BLaER1 (cell line): ENCODE measurements around the gene PTPRH.

ENCODE experiments used
- H3K27ac ChIP-seq: shearing (Covaris generic); formaldehyde crosslinking; 2 replicates; pipeline ENCODE4 v1.8.1; 2022
- H3K27me3 ChIP-seq: shearing (Covaris generic); formaldehyde crosslinking; 2 replicates; pipeline ENCODE4 v1.8.1; 2022
- H3K36me3 ChIP-seq: shearing (Covaris generic); formaldehyde crosslinking; 2 replicates; pipeline ENCODE4 v1.8.1; 2022
- H3K4me1 ChIP-seq: shearing (Covaris generic); formaldehyde crosslinking; 2 replicates; pipeline ENCODE4 v1.8.1; 2022
- H3K4me2 ChIP-seq: shearing (Covaris generic); formaldehyde crosslinking; 2 replicates; pipeline ENCODE4 v1.8.1; 2022
- H3K4me3 ChIP-seq: shearing (Covaris generic); formaldehyde crosslinking; 2 replicates; pipeline ENCODE4 v1.8.1; 2022
- H3K9ac ChIP-seq: shearing (Covaris generic); formaldehyde crosslinking; 2 replicates; pipeline ENCODE4 v1.8.1; 2022
- H3K9me3 ChIP-seq: shearing (Covaris generic); formaldehyde crosslinking; 2 replicates; pipeline ENCODE4 v1.8.1; 2022
- H4K20me1 ChIP-seq: shearing (Covaris generic); formaldehyde crosslinking; 2 replicates; pipeline ENCODE4 v1.8.1; 2022
- Cebpa-rat ChIP-seq: shearing (Covaris generic); IDR thresholded peaks from 2 replicates; pipeline ENCODE4 v1.8.1; 2022

Gene PTPRH

DNA sequence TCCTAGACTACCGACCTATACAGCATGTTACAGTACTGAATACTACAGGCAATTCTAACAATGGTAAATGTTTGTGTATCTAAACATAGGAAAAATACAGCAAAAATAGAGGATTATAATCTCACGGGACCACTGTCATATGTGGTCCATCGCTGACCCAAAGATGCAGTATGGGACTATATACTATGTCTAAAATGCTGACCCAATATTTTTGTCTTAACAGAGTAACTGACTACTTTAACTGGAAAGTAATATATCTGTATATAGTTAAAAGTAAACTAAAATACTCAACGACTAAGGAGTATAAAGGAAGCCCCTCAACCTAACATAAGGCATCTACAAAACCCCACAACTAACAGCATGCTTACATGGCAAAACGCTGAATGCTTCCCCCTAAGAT is 23.7 kb upstream of the PTPRH start:
- Histone ChIP-seq H3K4me2 (no peak overlapping the region), H3K9ac (no peak overlapping the region), H3K4me1 (no peaks in the 10 kb centered on the region), H4K20me1 (peaks cover 99% of the 10 kb centered on the region), H3K36me3 (peaks cover 99% of the 10 kb centered on the region), H3K4me3 (no peak overlapping the region), H3K9me3 (no peaks in the 10 kb centered on the region), H3K27ac (no peak overlapping the region), H3K27me3 (no peaks in the 10 kb centered on the region)
- no peak for TF ChIP-seq Cebpa-rat

DNA sequence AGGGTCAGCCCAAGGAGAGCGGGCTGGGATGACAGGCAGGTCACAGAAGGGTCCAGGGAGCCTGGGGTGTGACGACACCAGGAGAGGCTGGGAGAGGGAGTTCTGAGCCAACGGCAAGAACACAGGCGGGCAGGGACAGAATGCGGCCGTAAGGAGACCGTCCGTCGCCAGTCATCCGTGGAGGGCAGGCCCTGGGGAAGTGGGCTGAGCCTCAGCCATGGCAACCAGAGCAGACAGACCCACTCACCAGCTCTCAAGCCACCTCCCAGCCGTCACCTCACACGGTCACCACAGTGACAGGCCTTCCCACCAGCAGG is 22.9 kb upstream of the PTPRH start:
- H3K4me1 ChIP-seq, result no peaks in the 10 kb centered on the region
- peaks cover 99% of the 10 kb centered on the region for H4K20me1 ChIP-seq
- H3K27me3 ChIP-seq, result no peaks in the 10 kb centered on the region
- no peak overlapping the region for H3K4me3 ChIP-seq
- no peaks in the 10 kb centered on the region for H3K9me3 ChIP-seq
- no peak overlapping the region for H3K4me2 ChIP-seq
- peaks cover 99% of the 10 kb centered on the region for H3K36me3 ChIP-seq
- H3K9ac ChIP-seq, result no peak overlapping the region
- H3K27ac ChIP-seq, result no peak overlapping the region
- no peak for TF ChIP-seq Cebpa-rat

DNA sequence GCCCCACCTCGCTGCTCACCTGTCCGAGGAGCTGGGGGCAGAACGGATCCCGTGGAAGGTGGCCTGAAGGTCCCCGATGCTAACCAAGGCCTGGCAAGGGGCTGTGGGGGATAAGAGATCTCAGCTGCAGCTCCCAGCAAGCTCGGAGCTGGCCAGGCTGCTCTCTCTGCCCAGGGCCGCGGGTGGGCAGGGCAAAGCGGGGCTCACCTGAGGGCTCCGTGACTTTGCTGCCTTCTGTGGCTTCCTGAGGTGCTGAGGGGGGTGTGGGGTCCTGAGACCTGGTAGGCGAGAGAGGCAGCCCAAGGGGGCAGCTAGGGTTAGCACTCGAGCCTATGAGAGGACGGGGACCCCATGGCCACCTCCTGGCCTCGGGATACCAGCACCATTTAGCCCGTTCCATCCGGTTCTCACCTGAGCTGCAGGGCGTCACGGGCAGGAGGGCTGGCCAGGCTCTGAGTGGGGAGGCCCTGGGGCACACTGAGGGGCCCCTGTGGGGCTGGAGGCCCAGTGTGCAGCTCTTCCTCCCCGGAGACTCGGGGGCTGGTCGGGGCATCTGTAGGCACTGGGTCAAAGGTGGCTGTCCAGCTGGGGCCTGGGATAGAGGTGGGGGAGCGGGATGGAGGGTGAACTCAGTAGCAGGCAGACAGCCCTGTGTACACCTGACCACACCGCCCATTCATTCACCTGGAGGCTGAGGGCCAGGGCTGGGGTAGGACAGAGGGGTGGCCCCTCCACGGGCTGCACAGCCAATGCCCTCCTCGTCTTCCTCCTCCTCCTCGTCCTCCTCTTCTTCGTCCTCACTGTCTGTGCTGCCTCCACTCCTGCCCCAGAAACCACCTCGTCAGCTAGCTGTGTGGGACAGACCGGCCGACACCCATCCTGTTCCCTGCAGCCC is 22.3 kb upstream of the PTPRH start:
- H3K4me2 ChIP-seq, result no peak overlapping the region
- peaks cover 99% of the 10 kb centered on the region for H3K36me3 ChIP-seq
- H3K27me3 ChIP-seq, result no peaks in the 10 kb centered on the region
- no peaks in the 10 kb centered on the region for H3K4me1 ChIP-seq
- H3K4me3 ChIP-seq, result no peak overlapping the region
- no peaks in the 10 kb centered on the region for H3K9me3 ChIP-seq
- no peak for TF ChIP-seq Cebpa-rat
- no peak overlapping the region for H3K27ac ChIP-seq
- no peak overlapping the region for H3K9ac ChIP-seq
- peaks cover 99% of the 10 kb centered on the region for H4K20me1 ChIP-seq

DNA sequence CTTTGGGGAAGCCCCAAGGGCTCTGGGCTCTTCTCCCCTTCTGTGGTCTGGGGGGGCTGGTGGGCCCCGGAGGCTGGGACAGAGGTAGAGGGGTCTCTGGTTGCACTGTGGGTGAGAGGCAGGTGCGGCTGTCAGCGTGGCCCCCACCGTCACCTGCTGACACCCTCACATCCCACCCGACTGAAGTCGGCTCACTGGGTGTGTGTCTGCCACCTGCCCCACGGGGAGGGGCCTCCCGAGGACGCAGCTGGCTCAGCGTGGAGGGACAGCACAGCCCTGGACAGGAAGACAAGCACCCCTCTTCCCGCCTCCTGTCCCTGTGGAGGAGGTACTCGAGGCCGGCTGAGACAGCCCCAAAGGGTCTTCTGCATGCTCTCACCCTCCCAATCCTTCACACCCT is 21.5 kb upstream of the PTPRH start:
- no peaks in the 10 kb centered on the region for H3K4me1 ChIP-seq
- H3K27ac ChIP-seq, result no peak overlapping the region
- TF ChIP-seq Cebpa-rat, result no peak
- H3K4me2 ChIP-seq, result no peak overlapping the region
- H3K27me3 ChIP-seq, result no peaks in the 10 kb centered on the region
- H3K9me3 ChIP-seq, result no peaks in the 10 kb centered on the region
- H3K36me3 ChIP-seq, result peaks cover 99% of the 10 kb centered on the region
- no peak overlapping the region for H3K9ac ChIP-seq
- no peak overlapping the region for H3K4me3 ChIP-seq
- H4K20me1 ChIP-seq, result peaks cover 99% of the 10 kb centered on the region

DNA sequence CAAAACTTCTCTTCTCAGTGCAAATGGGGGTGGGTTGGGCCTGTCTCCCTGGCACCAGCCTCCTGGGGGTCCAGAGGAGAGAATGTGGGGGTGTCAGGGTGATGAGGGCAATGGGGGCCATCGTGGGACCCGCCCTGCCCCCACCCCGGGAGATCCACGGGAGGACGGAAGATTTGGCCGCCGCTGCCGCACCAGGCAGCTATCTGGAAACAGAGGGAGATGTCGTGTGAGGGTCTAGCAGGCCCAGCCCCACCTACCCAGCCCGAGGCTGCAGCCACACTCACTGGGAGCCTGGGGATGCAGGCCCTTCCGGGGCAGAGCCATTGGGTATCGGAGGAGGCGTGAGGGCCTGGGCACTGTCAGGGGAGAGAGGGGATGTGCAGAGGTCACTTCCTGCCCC is 21.0 kb upstream of the PTPRH start:
- no peak overlapping the region for H3K27ac ChIP-seq
- TF ChIP-seq Cebpa-rat, result no peak
- no peaks in the 10 kb centered on the region for H3K27me3 ChIP-seq
- no peaks in the 10 kb centered on the region for H3K9me3 ChIP-seq
- no peak overlapping the region for H3K4me3 ChIP-seq
- H3K9ac ChIP-seq, result no peak overlapping the region
- H3K36me3 ChIP-seq, result peaks cover 99% of the 10 kb centered on the region
- peaks cover 99% of the 10 kb centered on the region for H4K20me1 ChIP-seq
- no peaks in the 10 kb centered on the region for H3K4me1 ChIP-seq
- no peak overlapping the region for H3K4me2 ChIP-seq

DNA sequence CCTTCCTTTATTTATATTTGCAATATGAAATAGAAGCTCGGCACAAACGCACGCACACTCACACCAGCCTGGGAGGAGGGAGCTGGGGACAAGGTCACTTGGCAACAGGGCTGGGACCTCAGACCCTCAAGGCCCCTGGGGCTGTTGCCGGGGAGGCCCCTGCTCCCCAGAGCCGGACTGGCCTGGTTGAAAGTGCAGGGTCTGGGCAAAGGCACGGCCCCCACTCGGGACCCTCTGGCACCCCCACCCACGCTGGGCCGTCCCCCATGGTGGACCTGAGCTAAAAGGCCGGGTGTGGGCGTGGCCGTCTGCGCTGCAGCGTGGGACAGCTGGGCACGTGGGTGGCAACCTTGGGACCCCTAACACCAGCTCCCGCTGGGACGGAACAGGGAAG is 20.5 kb upstream of the PTPRH start:
- H3K4me3 ChIP-seq, result no peak overlapping the region
- no peak overlapping the region for H3K4me2 ChIP-seq
- peaks cover 96% of the 10 kb centered on the region for H4K20me1 ChIP-seq
- no peak overlapping the region for H3K9ac ChIP-seq
- H3K9me3 ChIP-seq, result no peaks in the 10 kb centered on the region
- H3K4me1 ChIP-seq, result no peaks in the 10 kb centered on the region
- H3K27ac ChIP-seq, result no peak overlapping the region
- no peak for TF ChIP-seq Cebpa-rat
- peaks cover 96% of the 10 kb centered on the region for H3K36me3 ChIP-seq
- H3K27me3 ChIP-seq, result no peaks in the 10 kb centered on the region

DNA sequence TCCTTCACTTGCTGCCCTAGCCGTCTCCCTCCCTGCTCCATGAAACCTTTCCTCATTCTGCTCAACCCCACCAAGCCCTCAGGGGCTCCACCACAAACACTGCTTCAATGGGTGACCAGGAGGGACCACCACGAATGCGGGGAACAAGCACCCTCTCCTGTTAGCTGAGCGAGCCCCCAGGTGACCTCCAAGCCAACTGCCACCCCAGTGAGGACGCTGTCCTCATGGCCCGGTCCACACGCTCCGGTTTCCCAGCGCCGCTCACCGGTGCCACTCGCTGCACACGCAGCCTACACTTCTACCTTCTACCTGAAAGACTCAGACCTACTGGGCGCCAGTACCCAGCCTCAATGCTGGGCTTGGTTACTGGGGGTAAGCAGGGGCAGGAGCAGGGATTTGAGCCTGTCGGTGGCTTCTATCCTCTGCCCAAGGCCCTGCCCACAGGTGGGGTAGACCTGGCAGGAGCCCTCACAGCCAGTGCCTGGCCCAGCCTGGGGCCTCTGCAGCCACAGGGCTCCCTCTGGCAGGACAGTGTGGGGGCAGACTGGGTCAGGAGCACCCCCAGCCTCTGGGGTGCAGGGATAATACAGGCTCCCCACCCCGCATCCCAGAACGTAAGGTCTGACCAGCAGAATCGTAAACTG is 20.0 kb upstream of the PTPRH start:
- H3K4me2 ChIP-seq, result no peak overlapping the region
- H3K27me3 ChIP-seq, result no peaks in the 10 kb centered on the region
- no peak for TF ChIP-seq Cebpa-rat
- H3K9ac ChIP-seq, result no peak overlapping the region
- H3K9me3 ChIP-seq, result no peaks in the 10 kb centered on the region
- no peak overlapping the region for H3K4me3 ChIP-seq
- H3K27ac ChIP-seq, result no peak overlapping the region
- H3K36me3 ChIP-seq, result peaks cover 94% of the 10 kb centered on the region
- no peaks in the 10 kb centered on the region for H3K4me1 ChIP-seq
- peaks cover 95% of the 10 kb centered on the region for H4K20me1 ChIP-seq

DNA sequence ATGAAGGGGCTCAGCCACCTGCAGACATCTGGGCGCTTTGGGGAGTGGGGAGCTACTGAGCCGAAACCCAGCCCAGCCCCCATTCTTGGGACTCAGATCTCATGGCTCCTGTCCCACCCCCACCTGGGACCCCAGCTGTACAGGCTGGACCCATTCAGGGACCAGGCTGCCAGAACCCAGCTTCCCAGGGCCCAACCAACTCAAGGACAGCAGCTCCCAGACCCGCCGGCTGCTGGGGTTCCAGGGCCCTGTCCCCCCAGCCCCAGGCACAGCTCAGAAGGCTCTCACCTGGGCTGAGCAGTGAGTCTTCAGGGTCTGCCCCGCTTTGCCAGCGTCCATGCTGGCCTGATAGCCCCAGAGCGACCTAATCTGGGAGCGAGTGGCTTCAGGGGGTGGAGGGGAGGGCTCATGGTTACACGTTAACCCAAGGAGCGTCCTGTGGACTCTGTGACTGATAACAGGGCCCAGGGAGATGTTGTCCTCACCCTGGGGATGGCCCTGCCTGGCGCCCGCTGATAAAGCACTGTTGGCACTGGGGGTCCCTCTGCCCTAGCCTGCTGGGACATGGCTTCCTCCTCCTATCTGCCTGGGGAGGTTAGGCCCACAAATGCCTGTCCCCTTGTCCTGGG is 19.2 kb upstream of the PTPRH start, which contains the start of gene TMEM86B:
Gene TMEM86B, minus strand, starts transcription at position 361 of the 629 bp plus-strand sequence. Its CDS starts 22 bp downstream, at position 339.
- H3K9me3 ChIP-seq, result no peaks in the 10 kb centered on the region
- H3K36me3 ChIP-seq, result peaks cover 94% of the 10 kb centered on the region
- H3K9ac ChIP-seq, result no peak within 1 kb of the TSS
- no peak within 1 kb of the TSS for H3K4me2 ChIP-seq
- H4K20me1 ChIP-seq, result peaks cover 95% of the 10 kb centered on the region
- H3K4me1 ChIP-seq, result no peaks in the 10 kb centered on the region
- no peak within 1 kb of the TSS for H3K27ac ChIP-seq
- H3K4me3 ChIP-seq, result no peak within 1 kb of the TSS
- no peak for TF ChIP-seq Cebpa-rat
- H3K27me3 ChIP-seq, result no peaks in the 10 kb centered on the region

DNA sequence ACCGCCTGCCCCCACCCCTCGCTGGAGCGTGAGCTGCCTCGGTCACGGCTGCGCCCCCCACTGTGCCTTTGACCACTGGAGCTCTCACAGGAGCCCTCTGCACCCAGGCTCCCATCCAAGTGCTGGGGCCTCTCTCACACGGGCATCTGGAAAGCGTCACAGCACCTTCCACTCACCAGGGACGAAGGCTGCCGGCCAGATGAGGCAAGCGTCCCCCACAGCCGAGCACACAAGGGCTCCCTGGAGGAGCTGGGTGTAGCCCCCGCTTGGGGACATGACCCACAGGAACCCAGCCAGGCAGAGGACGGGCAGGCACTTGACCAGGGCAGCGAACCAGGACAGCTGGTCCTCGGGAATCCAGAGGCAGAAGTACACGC is 18.7 kb upstream of the PTPRH start:
- H3K9me3 ChIP-seq, result no peaks in the 10 kb centered on the region
- no peaks in the 10 kb centered on the region for H3K27me3 ChIP-seq
- TF ChIP-seq Cebpa-rat, result no peak
- H3K9ac ChIP-seq, result no peak overlapping the region
- no peak overlapping the region for H3K4me3 ChIP-seq
- H3K4me1 ChIP-seq, result no peaks in the 10 kb centered on the region
- H3K36me3 ChIP-seq, result peaks cover 94% of the 10 kb centered on the region
- no peak overlapping the region for H3K27ac ChIP-seq
- H4K20me1 ChIP-seq, result peaks cover 95% of the 10 kb centered on the region
- no peak overlapping the region for H3K4me2 ChIP-seq

DNA sequence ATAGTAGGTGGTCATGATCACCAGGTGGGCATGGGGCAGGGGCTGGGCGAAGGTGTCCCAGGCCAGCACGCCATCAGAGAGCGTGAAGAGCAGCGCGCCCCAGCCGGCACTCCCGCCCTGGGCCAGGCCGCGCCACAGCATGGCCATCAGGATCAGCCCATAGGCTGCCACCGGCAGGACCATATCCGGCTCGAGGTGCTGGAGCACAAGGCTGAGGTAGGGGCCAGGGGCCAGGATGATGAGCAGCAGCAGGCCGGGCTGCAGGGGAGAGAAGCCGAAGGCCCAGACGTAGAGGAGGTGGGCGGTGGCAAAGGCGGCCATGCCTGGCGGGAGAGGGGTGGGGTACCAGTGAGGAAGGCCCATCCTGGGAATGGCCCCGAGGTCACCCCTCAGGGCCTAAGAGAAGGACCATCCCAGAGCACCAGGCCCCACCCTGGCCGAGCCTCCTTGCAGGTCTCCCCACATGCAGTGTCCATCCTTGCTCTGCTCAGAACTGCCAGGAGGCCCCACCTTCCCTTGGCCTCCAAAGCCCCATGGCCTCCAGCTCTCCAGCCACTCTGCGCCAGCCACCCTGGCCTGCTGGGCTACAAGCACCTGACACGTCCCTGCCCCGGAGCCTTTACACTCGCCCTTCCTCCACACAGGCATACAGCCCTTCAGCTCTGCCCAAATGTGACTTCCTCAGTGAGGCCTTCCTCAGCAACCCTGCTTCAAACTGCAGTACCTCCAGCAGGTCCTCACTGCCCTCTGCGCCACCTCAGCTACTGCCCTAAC is 18.1 kb upstream of the PTPRH start:
- Histone ChIP-seq H4K20me1 (peaks cover 95% of the 10 kb centered on the region), H3K4me1 (no peaks in the 10 kb centered on the region), H3K9ac (no peak overlapping the region), H3K4me2 (no peak overlapping the region), H3K9me3 (no peaks in the 10 kb centered on the region), H3K36me3 (peaks cover 94% of the 10 kb centered on the region), H3K27me3 (no peaks in the 10 kb centered on the region), H3K27ac (no peak overlapping the region), H3K4me3 (no peak overlapping the region)
- TF ChIP-seq Cebpa-rat, result no peak
